Keratinocyte (primary cell): Measurements from ENCODE around the gene SIX1.

Experiments used
- CTCF ChIP-seq, 3 experiments: IDR thresholded peaks in 1 of 3; conservative IDR thresholded peaks in 1 of 3; optimal IDR thresholded peaks in 1 of 3; 2 replicates in 2 of 3; 3 replicates in 1 of 3; pipeline versions ENCODE3 to v1.5.1; 2011; ENCODE audit warnings: low read length in 3 of 3, mild to moderate bottlenecking in 3 of 3, moderate library complexity in 2 of 3, control low read depth in 1 of 3, inconsistent platforms in 1 of 3; ENCODE audit not compliant: insufficient read depth in 2 of 3; ENCODE audit errors: extremely low read depth in 1 of 3
- EZH2 ChIP-seq: IDR thresholded peaks from one replicate; pipeline ENCODE4 v1.6.1; 2012; ENCODE audit warnings: inconsistent platforms, mild to moderate bottlenecking, low read length, moderate library complexity

GRCh38 chr14:60648934-60649874, at the start of gene SIX1:
- TF ChIP-seq CTCF (optimal IDR thresholded peaks at IDR 0.05 in 1 of 3, IDR thresholded peaks at IDR 0.05 in 1 of 3, conservative IDR thresholded peaks at IDR 0.05 in 1 of 3; ENCODE audit: extremely low read depth in 1 of 3, insufficient read depth in 2 of 3, low read length in 3 of 3) (no peak), EZH2 (peak; percentile 33)
